IMR-90 (cell line): ENCODE data around the gene TAS1R1. TPM values are rescaled to one million over a fixed set of nuclear protein-coding genes. Genes with fewer than 3 reads are reported as not detected.

Experiments used
- ATAC-seq: fragments of 200-7000 bp; cut with Tn5 transposase; 2 replicates; pipeline ENCODE4 v1.9.1; 2020; ENCODE audit warnings: low read depth, mild to moderate bottlenecking, moderate library complexity
- BruUV-seq: library from RNA; stranded (reverse); fragments of 400-500 nt; replicated peaks from 2 replicates; lab custom pipeline; 2021; lab: Mats Ljungman, UMichigan
- CTCF ChIA-PET: fragments of 300-600 bp; formaldehyde crosslinking; extraction: SDS; loops from one replicate; lab custom pipeline; 2021; ENCODE audit warnings: antibody characterized with exemption; lab: Yijun Ruan, JAX
- POLR2A ChIA-PET: fragments of 300-600 bp; sonication (Branson Sonifier 250); formaldehyde crosslinking; loops from one replicate; lab custom pipeline; 2022; ENCODE audit warnings: antibody characterized with exemption; ENCODE audit not compliant: unreplicated experiment; lab: Charles Lee
- DNase-seq: peaks from one replicate; pipeline ENCODE4 v3.0.0; 2013
- H2AFZ ChIP-seq: replicated peaks from 2 replicates; pipeline ENCODE3; 2013; ENCODE audit warnings: low read length, mild to moderate bottlenecking; ENCODE audit not compliant: poor library complexity
- H2AK5ac ChIP-seq: 2 replicates; pipeline ENCODE4 v1.6.1; 2013; ENCODE audit warnings: low read depth, low read length, inconsistent platforms
- H2AK9ac ChIP-seq: replicated peaks from 2 replicates; pipeline ENCODE3; 2013; ENCODE audit warnings: mild to moderate bottlenecking, low read depth, low read length, moderate library complexity; ENCODE audit not compliant: poor library complexity
- H2BK120ac ChIP-seq: 2 replicates; pipeline ENCODE4 v1.6.1; 2013; ENCODE audit warnings: low read depth, low read length, inconsistent platforms
- H2BK15ac ChIP-seq: 3 replicates; pipeline ENCODE4 v1.6.1; 2013; ENCODE audit warnings: low read depth, low read length, inconsistent platforms
- H2BK20ac ChIP-seq: 2 replicates; pipeline ENCODE4 v1.6.1; 2013; ENCODE audit warnings: low read depth, mild to moderate bottlenecking, inconsistent platforms, low read length, moderate library complexity
- H2BK5ac ChIP-seq: 2 replicates; pipeline ENCODE4 v1.6.1; 2013; ENCODE audit warnings: mild to moderate bottlenecking, low read depth, low read length, inconsistent platforms; ENCODE audit not compliant: poor library complexity, severe bottlenecking
- H3K14ac ChIP-seq: replicated peaks from 2 replicates; pipeline ENCODE4 v1.6.1; 2013; ENCODE audit warnings: low read depth, low read length, inconsistent platforms
- H3K18ac ChIP-seq: 2 replicates; pipeline ENCODE4 v1.6.1; 2013; ENCODE audit warnings: low read depth, low read length, control low read depth
- H3K23ac ChIP-seq: 2 replicates; pipeline ENCODE4 v1.6.1; 2013; ENCODE audit warnings: low read depth, low read length, inconsistent platforms
- H3K27ac ChIP-seq: 2 replicates; pipeline ENCODE4 v1.5.1; 2013; ENCODE audit warnings: mild to moderate bottlenecking, control low read depth, low read length; ENCODE audit not compliant: insufficient read depth
- H3K27me3 ChIP-seq: 2 replicates; pipeline ENCODE4 v1.6.1; 2013; ENCODE audit warnings: low read length; ENCODE audit not compliant: control insufficient read depth, insufficient read depth
- H3K36me3 ChIP-seq: 2 replicates; pipeline ENCODE4 v1.6.1; 2013; ENCODE audit warnings: low read length, mixed read lengths; ENCODE audit not compliant: control insufficient read depth, insufficient read depth
- H3K4ac ChIP-seq: 2 replicates; pipeline ENCODE4 v1.6.1; 2013; ENCODE audit warnings: low read depth, low read length, inconsistent platforms
- H3K4me1 ChIP-seq: 2 replicates; pipeline ENCODE4 v1.6.1; 2013; ENCODE audit warnings: low read length, mixed read lengths; ENCODE audit not compliant: control insufficient read depth, insufficient read depth
- H3K4me2 ChIP-seq: 2 replicates; pipeline ENCODE4 v1.6.1; 2013; ENCODE audit warnings: low read depth, mild to moderate bottlenecking, control low read depth, low read length, moderate library complexity
- H3K4me3 ChIP-seq: 2 replicates; pipeline ENCODE4 v1.5.1; 2013; ENCODE audit warnings: low read depth, mild to moderate bottlenecking, control low read depth, low read length, moderate library complexity; ENCODE audit not compliant: insufficient read depth
- H3K56ac ChIP-seq: 2 replicates; pipeline ENCODE4 v1.6.1; 2013; ENCODE audit warnings: low read length, inconsistent platforms; ENCODE audit not compliant: insufficient read depth; ENCODE audit errors: extremely low read depth
- H3K79me1 ChIP-seq, 2 experiments: 2 replicates each; pipeline ENCODE4 v1.6.1; 2013; ENCODE audit warnings: low read length in 2 of 2, inconsistent platforms in 1 of 2, low read depth in 1 of 2
- H3K9ac ChIP-seq: 2 replicates; pipeline ENCODE4 v1.6.1; 2013; ENCODE audit warnings: low read depth, low read length, control low read depth
- H3K9me1 ChIP-seq: 2 replicates; pipeline ENCODE4 v1.6.1; 2013; ENCODE audit warnings: low read length, inconsistent platforms; ENCODE audit not compliant: insufficient read depth
- H3K9me3 ChIP-seq: 2 replicates; pipeline ENCODE4 v1.6.1; 2013; ENCODE audit warnings: low read length; ENCODE audit not compliant: control insufficient read depth, insufficient read depth
- H4K20me1 ChIP-seq: 2 replicates; pipeline ENCODE4 v1.6.1; 2013; ENCODE audit warnings: low read length, inconsistent platforms; ENCODE audit not compliant: insufficient read depth
- H4K5ac ChIP-seq: 2 replicates; pipeline ENCODE4 v1.6.1; 2013; ENCODE audit warnings: mild to moderate bottlenecking, low read depth, low read length, control low read depth
- H4K8ac ChIP-seq, 2 experiments: 2 replicates each; pipeline ENCODE4 v1.6.1; 2013; ENCODE audit warnings: low read depth in 2 of 2, low read length in 2 of 2, control low read depth in 1 of 2, inconsistent platforms in 1 of 2
- H4K91ac ChIP-seq: 2 replicates; pipeline ENCODE4 v1.6.1; 2013; ENCODE audit warnings: low read depth, low read length, inconsistent platforms; ENCODE audit not compliant: insufficient read depth
- BHLHE40 ChIP-seq: fragments of 150-350 bp; IDR thresholded peaks from 2 replicates; pipeline ENCODE4 v1.6.1; 2016; ENCODE audit warnings: mild to moderate bottlenecking, low read depth, low read length
- CEBPB ChIP-seq: IDR thresholded peaks from 2 replicates; pipeline ENCODE4 v1.6.1; 2012; ENCODE audit warnings: low read depth, low read length, improper control_type of control experiment
- CTCF ChIP-seq: conservative IDR thresholded peaks from 2 replicates; pipeline ENCODE4 v1.5.1; 2012; ENCODE audit warnings: mild to moderate bottlenecking, low read depth, low read length, improper control_type of control experiment
- ELK1 ChIP-seq: fragments of 150-350 bp; IDR thresholded peaks from 2 replicates; pipeline ENCODE4 v1.6.1; 2016; ENCODE audit warnings: low read depth, mild to moderate bottlenecking, low read length, moderate library complexity, borderline replicate concordance
- MAFK ChIP-seq: IDR thresholded peaks from 2 replicates; pipeline ENCODE4 v1.6.1; 2012; ENCODE audit warnings: low read depth, low read length, improper control_type of control experiment
- RAD21 ChIP-seq: IDR thresholded peaks from 2 replicates; pipeline ENCODE4 v1.6.1; 2012; ENCODE audit warnings: low read length, improper control_type of control experiment
- RFX5 ChIP-seq: IDR thresholded peaks from 2 replicates; pipeline ENCODE4 v1.8.0; 2012; ENCODE audit warnings: low read depth, mild to moderate bottlenecking, low read length, moderate library complexity
- SMC3 ChIP-seq: fragments of 150-350 bp; IDR thresholded peaks from 2 replicates; pipeline ENCODE4 v1.6.1; 2016; ENCODE audit warnings: low read depth, mild to moderate bottlenecking, antibody characterized with exemption, low read length, moderate library complexity
- USF2 ChIP-seq: fragments of 150-350 bp; IDR thresholded peaks from 2 replicates; pipeline ENCODE4 v1.6.1; 2017; ENCODE audit warnings: mild to moderate bottlenecking, antibody characterized with exemption, low read length, low read depth
- WGBS, 2 experiments: methylation state at CpG; one replicate each; pipeline versions ENCODE4 v1.1.5 to v1.1.7; 2013; ENCODE audit warnings: missing lambda C conversion rate in 2 of 2; ENCODE audit not compliant: insufficient read length in 1 of 2; ENCODE audit errors: extremely low coverage in 2 of 2; 5-methylcytosine and 5-hydroxymethylcytosine counted together
- dilution Hi-C: fragments of 300-500 bp; cut with HindIII; formaldehyde crosslinking; loops from one replicate; pipeline ENCODE4 v1.14.3; 2018; ENCODE audit warnings: low sequenced_read_pairs; ENCODE audit not compliant: unreplicated experiment
- in situ Hi-C: fragments of 300-500 bp; cut with MboI; formaldehyde crosslinking; loops from 3 replicates; pipeline ENCODE4 v1.14.3; 2019; ENCODE audit warnings: low sequenced_read_pairs, inconsistent platforms, mixed read lengths
- intact Hi-C: fragments of 100-400 bp; cut with micrococcal nuclease; formaldehyde crosslinking; loops from 2 replicates; pipeline ENCODE4 v1.10.0; 2022
- polyA plus RNA-seq, 3 experiments: library from polyadenylated mRNA; depleted of rRNA; stranded (reverse); fragments of >200 nt; gene quantifications; 2 replicates each; pipeline ENCODE4 v1.2.3, GENCODE V29; 2012; ENCODE audit warnings: low replicate concordance in 1 of 3
- total RNA-seq: library from RNA; depleted of rRNA; stranded (reverse); fragments of >200 nt; gene quantifications from 2 replicates; pipeline ENCODE4 v1.2.3, GENCODE V29; 2012

TAS1R1 gene
- total and polyA plus RNA-seq, 2 of the 4 experiments (the other 2 are of a cell fraction), result 0.05 TPM; not detected in 1

DNA sequence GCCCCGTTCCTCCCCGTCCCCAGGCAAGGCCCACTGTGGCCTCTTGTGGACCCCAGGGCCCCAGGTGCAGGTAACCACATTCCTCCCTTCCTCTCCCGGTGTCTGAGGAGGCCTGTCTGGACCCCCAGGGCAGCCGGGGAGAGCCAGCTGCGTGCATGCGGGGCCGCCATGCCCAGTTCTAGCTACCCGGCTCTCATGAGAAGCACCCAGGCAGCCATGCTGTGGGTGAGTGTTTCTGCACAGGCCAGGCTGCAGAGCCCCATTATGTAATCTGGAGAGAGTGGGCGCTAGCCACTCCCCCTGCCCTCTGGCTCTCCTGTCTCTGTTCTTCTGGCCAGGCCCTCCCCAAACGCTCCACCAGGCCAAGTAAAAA lies 45.2 kb upstream of the TAS1R1 start:
- H3K18ac ChIP-seq, result no peak overlapping the region
- H3K9me3 ChIP-seq, result no peaks in the 10 kb centered on the region
- H4K91ac ChIP-seq, result no peak overlapping the region
- H3K4me2 ChIP-seq, result no peak overlapping the region
- no peaks in the 10 kb centered on the region for H3K79me1 ChIP-seq
- no peak overlapping the region for H2BK15ac ChIP-seq
- WGBS, 2 experiments, result 97% methylated on average over 5 of the region's 10 CpGs; no CpG with 5 or more reads in 1 of the 2 experiments
- H3K4me1 ChIP-seq, result no peaks in the 10 kb centered on the region
- no peak overlapping the region for H2AK5ac ChIP-seq
- in situ Hi-C loops (no loop called here), dilution Hi-C loops (no loop called here), intact Hi-C loops (no loop called here)
- no peak overlapping the region for H3K9ac ChIP-seq
- H4K20me1 ChIP-seq, result no peaks in the 10 kb centered on the region
- H3K4me3 ChIP-seq, result no peak overlapping the region
- H2AK9ac ChIP-seq, result no peak overlapping the region
- CTCF ChIA-PET, result no interaction called here
- H3K56ac ChIP-seq, result no peak overlapping the region
- ATAC-seq (peak; percentile 13; the same call in 1 of the 2 replicates), DNase-seq (no peak)
- H3K14ac ChIP-seq, result no peak overlapping the region
- POLR2A ChIA-PET, result no interaction called here
- H3K27me3 ChIP-seq, result peaks cover 4% of the 10 kb centered on the region; the same call in 1 of the 2 replicates
- H3K9me1 ChIP-seq, result no peaks in the 10 kb centered on the region
- H4K5ac ChIP-seq, result no peak overlapping the region
- H3K27ac ChIP-seq, result no peak overlapping the region
- TF ChIP-seq CTCF, result no peak
- TF ChIP-seq USF2, result no peak
- no peak for TF ChIP-seq ELK1
- no peak for TF ChIP-seq SMC3
- no peak for TF ChIP-seq CEBPB
- no peak for TF ChIP-seq RAD21
- TF ChIP-seq BHLHE40, result no peak
- no peak for TF ChIP-seq MAFK
- TF ChIP-seq RFX5, result no peak
- H2AFZ ChIP-seq, result no peak overlapping the region
- no peak overlapping the region for H3K23ac ChIP-seq
- no peak overlapping the region for H2BK20ac ChIP-seq
- H2BK5ac ChIP-seq, result no peak overlapping the region
- H3K36me3 ChIP-seq, result no peaks in the 10 kb centered on the region
- BruUV-seq, result no TSS peak
- H2BK120ac ChIP-seq, result no peak overlapping the region
- no peak overlapping the region for H3K4ac ChIP-seq
- no peak overlapping the region for H4K8ac ChIP-seq
